ENCODE data around the gene C17orf50. TPM values are rescaled to one million over a fixed set of nuclear protein-coding genes. Genes with fewer than 3 reads are reported as not detected.

Gene C17orf50
- total RNA-seq, 2 experiments from 2014 or later = not detected

- intact Hi-C loops (cut with micrococcal nuclease) = loop anchor here (1.0 kb wide), 2 partner anchors 41 to 46 kb away; partner anchors contain the start of gene TAF15
- no peak overlapping the region for H3K27ac Mint-ChIP-seq
- peak overlapping the region; percentile 79 for H3K4me3 Mint-ChIP-seq
- no peak for DNase-seq
- peaks cover 8% of the 10 kb centered on the region for H3K4me1 Mint-ChIP-seq (ENCODE audit: low read depth)
- H3K9me3 Mint-ChIP-seq = no peaks in the 10 kb centered on the region
- no peaks in the 10 kb centered on the region for H3K27me3 Mint-ChIP-seq (ENCODE audit: low read depth)
- CTCF ChIA-PET = interaction anchor here (0.6 to 12.5 kb wide), 44 partner anchors 10 to 1183 kb away, joined by 3 to 284 read pairs (median 5); partner anchors contain the start of genes GAS2L2, MMP28, RASL10B and SLFN12L
- no peaks in the 10 kb centered on the region for H3K36me3 Mint-ChIP-seq (ENCODE audit: low read depth)
These were observed 3.1 kb downstream of the C17orf50 start for GRCh38 chr17:35763767-35764122.

- Mint-ChIP-seq H3K27ac (no peak overlapping the region), H3K4me1 (ENCODE audit: low read depth) (peaks cover 8% of the 10 kb centered on the region), H3K27me3 (ENCODE audit: low read depth) (no peaks in the 10 kb centered on the region)
These were observed 3.7 kb downstream of the C17orf50 start for GRCh38 chr17:35764123-35764991.

GRCh38 chr17:35765086-35765710 lies 4.5 kb downstream of the C17orf50 start:
- H3K27me3 Mint-ChIP-seq (ENCODE audit: low read depth) = no peaks in the 10 kb centered on the region
- no peak for DNase-seq
- intact Hi-C loops (cut with micrococcal nuclease) = no loop called here
- CTCF ChIA-PET = interaction anchor here (0.6 to 12.5 kb wide), 13 partner anchors 16 to 837 kb away, joined by 3 to 284 read pairs (median 6); partner anchors contain the start of genes MMP28 and TAF15
- no peaks in the 10 kb centered on the region for H3K9me3 Mint-ChIP-seq
- peaks cover 8% of the 10 kb centered on the region for H3K4me1 Mint-ChIP-seq (ENCODE audit: low read depth)
- peak overlapping the region; percentile 79 for H3K4me3 Mint-ChIP-seq
- H3K27ac Mint-ChIP-seq = no peak overlapping the region
- H3K36me3 Mint-ChIP-seq (ENCODE audit: low read depth) = no peaks in the 10 kb centered on the region

More at GRCh38 chr17:35764123-35764991, 3.7 kb downstream of the C17orf50 start:
- DNase-seq = peak; percentile 84
- no peaks in the 10 kb centered on the region for H3K36me3 Mint-ChIP-seq (ENCODE audit: low read depth)
- H3K4me3 Mint-ChIP-seq = peak overlapping the region; percentile 79
- no peaks in the 10 kb centered on the region for H3K9me3 Mint-ChIP-seq
- CTCF ChIA-PET = interaction anchor here (0.5 to 12.5 kb wide), 45 partner anchors 9 to 838 kb away, joined by 3 to 284 read pairs (median 5); partner anchors contain the start of genes GAS2L2, MMP28, RASL10B and SLFN12L
- intact Hi-C loops (cut with micrococcal nuclease) = loop anchor here (1.0 kb wide), 2 partner anchors 40 to 45 kb away; partner anchors contain the start of gene TAF15

GRCh38 chr17:35765756-35766488 lies 5.2 kb downstream of the C17orf50 start:
- peaks cover 8% of the 10 kb centered on the region for H3K4me1 Mint-ChIP-seq (ENCODE audit: low read depth)
- DNase-seq = no peak
- CTCF ChIA-PET = interaction anchor here (0.6 to 12.5 kb wide), 7 partner anchors 11 to 182 kb away, joined by 3 to 284 read pairs (median 4); partner anchors contain the start of genes MMP28 and TAF15
- no peaks in the 10 kb centered on the region for H3K9me3 Mint-ChIP-seq
- no peaks in the 10 kb centered on the region for H3K27me3 Mint-ChIP-seq (ENCODE audit: low read depth)
- H3K4me3 Mint-ChIP-seq = no peak overlapping the region
- intact Hi-C loops (cut with micrococcal nuclease) = no loop called here
- H3K27ac Mint-ChIP-seq = no peak overlapping the region
- H3K36me3 Mint-ChIP-seq (ENCODE audit: low read depth) = no peaks in the 10 kb centered on the region

- H3K27ac Mint-ChIP-seq = no peak overlapping the region
- DNase-seq = no peak
- H3K27me3 Mint-ChIP-seq (ENCODE audit: low read depth) = no peaks in the 10 kb centered on the region
- H3K36me3 Mint-ChIP-seq (ENCODE audit: low read depth) = no peaks in the 10 kb centered on the region
- H3K9me3 Mint-ChIP-seq = no peaks in the 10 kb centered on the region
- CTCF ChIA-PET = interaction anchor here (1.0 to 12.5 kb wide), 5 partner anchors 11 to 82 kb away, joined by 3 to 284 read pairs (median 3); partner anchors contain the start of gene TAF15
- H3K4me1 Mint-ChIP-seq (ENCODE audit: low read depth) = peaks cover 8% of the 10 kb centered on the region
- intact Hi-C loops (cut with micrococcal nuclease) = no loop called here
- H3K4me3 Mint-ChIP-seq = no peak overlapping the region
These were observed 5.8 kb downstream of the C17orf50 start for GRCh38 chr17:35766489-35766877.

GRCh38 chr17:35766903-35767510 lies 6.3 kb downstream of the C17orf50 start:
- Mint-ChIP-seq H3K27ac (no peak overlapping the region), H3K4me1 (ENCODE audit: low read depth) (peaks cover 8% of the 10 kb centered on the region), H3K27me3 (ENCODE audit: low read depth) (no peaks in the 10 kb centered on the region), H3K9me3 (no peaks in the 10 kb centered on the region), H3K36me3 (ENCODE audit: low read depth) (no peaks in the 10 kb centered on the region), H3K4me3 (no peak overlapping the region)
- intact Hi-C loops (cut with micrococcal nuclease) = no loop called here
- peak; percentile 55 for DNase-seq
- CTCF ChIA-PET = interaction anchor here (1.0 to 12.5 kb wide), 6 partner anchors 10 to 82 kb away, joined by 3 to 284 read pairs (median 4); partner anchors contain the start of gene TAF15

- H3K36me3 Mint-ChIP-seq (ENCODE audit: low read depth) = no peaks in the 10 kb centered on the region
- no peaks in the 10 kb centered on the region for H3K9me3 Mint-ChIP-seq
- intact Hi-C loops (cut with micrococcal nuclease) = no loop called here
- no peak for DNase-seq
- CTCF ChIA-PET = interaction anchor here (1.3 to 12.5 kb wide), 2 partner anchors 20 to 40 kb away, joined by 7 to 284 read pairs; partner anchors contain the start of gene TAF15
- H3K4me1 Mint-ChIP-seq (ENCODE audit: low read depth) = peaks cover 8% of the 10 kb centered on the region
- H3K27me3 Mint-ChIP-seq (ENCODE audit: low read depth) = no peaks in the 10 kb centered on the region
- H3K27ac Mint-ChIP-seq = no peak overlapping the region
- H3K4me3 Mint-ChIP-seq = no peak overlapping the region
These were observed 8.1 kb downstream of the C17orf50 start for GRCh38 chr17:35768797-35769196.

- Mint-ChIP-seq H3K9me3 (no peaks in the 10 kb centered on the region), H3K27ac (no peak overlapping the region), H3K4me1 (ENCODE audit: low read depth) (peaks cover 2% of the 10 kb centered on the region), H3K36me3 (ENCODE audit: low read depth) (no peaks in the 10 kb centered on the region), H3K27me3 (ENCODE audit: low read depth) (no peaks in the 10 kb centered on the region), H3K4me3 (no peak overlapping the region)
- CTCF ChIA-PET = interaction anchor here (0.6 to 12.5 kb wide), 5 partner anchors 11 to 56 kb away, joined by 3 to 284 read pairs (median 3); partner anchors contain the start of gene TAF15
- DNase-seq = no peak
- intact Hi-C loops (cut with micrococcal nuclease) = no loop called here
These were observed 9.3 kb downstream of the C17orf50 start for GRCh38 chr17:35769895-35770486.

GRCh38 chr17:35773129-35773528 lies 12.4 kb downstream of the C17orf50 start:
- Mint-ChIP-seq H3K4me3 (no peak overlapping the region), H3K9me3 (no peaks in the 10 kb centered on the region), H3K4me1 (ENCODE audit: low read depth) (no peaks in the 10 kb centered on the region), H3K27me3 (ENCODE audit: low read depth) (no peaks in the 10 kb centered on the region), H3K27ac (no peak overlapping the region), H3K36me3 (ENCODE audit: low read depth) (no peaks in the 10 kb centered on the region)
- no peak for DNase-seq
- intact Hi-C loops (cut with micrococcal nuclease) = no loop called here
- CTCF ChIA-PET = interaction anchor here (1.1 kb wide), 1 partner anchor 159 kb away, joined by 3 read pairs; no protein-coding TSS in a partner anchor

- no peak overlapping the region for H3K27ac Mint-ChIP-seq
- H3K27me3 Mint-ChIP-seq (ENCODE audit: low read depth) = no peaks in the 10 kb centered on the region
- H3K4me3 Mint-ChIP-seq = no peak overlapping the region
- DNase-seq = no peak
- H3K36me3 Mint-ChIP-seq (ENCODE audit: low read depth) = no peaks in the 10 kb centered on the region
- no peaks in the 10 kb centered on the region for H3K4me1 Mint-ChIP-seq (ENCODE audit: low read depth)
- CTCF ChIA-PET = interaction anchor here (1.0 to 1.4 kb wide), 4 partner anchors 10 to 160 kb away, joined by 3 to 6 read pairs (median 4); no protein-coding TSS in a partner anchor
- intact Hi-C loops (cut with micrococcal nuclease) = no loop called here
- H3K9me3 Mint-ChIP-seq = no peaks in the 10 kb centered on the region
These were observed 13.2 kb downstream of the C17orf50 start for GRCh38 chr17:35773679-35774425.

Measured in activated naive CD4-positive, alpha-beta T cell treated with anti-CD3 and anti-CD28 coated beads for 36 hours (primary cell).